WTC11 (cell line): ENCODE measurements around the gene ATF7.

Experiments
- ATF3 ChIP-seq: sonication (generic); formaldehyde crosslinking; conservative IDR thresholded peaks from 2 replicates; pipeline ENCODE4 v1.8.1; 2022; ENCODE audit warnings: mild to moderate bottlenecking, missing genetic modification reagents
- CREB1 ChIP-seq: sonication (generic); formaldehyde crosslinking; IDR thresholded peaks from 2 replicates; pipeline ENCODE4 v1.8.0; 2023; ENCODE audit warnings: mild to moderate bottlenecking, missing genetic modification reagents
- CTCF ChIP-seq: fragments of 200-600 bp; IDR thresholded peaks from 2 replicates; pipeline ENCODE4 v1.8.0; 2022; ENCODE audit warnings: antibody characterized with exemption
- E2F1 ChIP-seq: sonication (generic); formaldehyde crosslinking; IDR thresholded peaks from 2 replicates; pipeline ENCODE4 v1.8.0; 2022; ENCODE audit warnings: mild to moderate bottlenecking, missing genetic modification reagents
- ELF4 ChIP-seq: sonication (generic); formaldehyde crosslinking; IDR thresholded peaks from 2 replicates; pipeline ENCODE4 v1.8.1; 2022; ENCODE audit warnings: low read depth, mild to moderate bottlenecking, moderate library complexity, missing genetic modification reagents
- FOXJ3 ChIP-seq: sonication (generic); formaldehyde crosslinking; IDR thresholded peaks from 2 replicates; pipeline ENCODE4 v1.9.0; 2021; ENCODE audit warnings: missing genetic modification reagents, mild to moderate bottlenecking, borderline replicate concordance
- TCF7 ChIP-seq: sonication (generic); formaldehyde crosslinking; IDR thresholded peaks from 2 replicates; pipeline ENCODE4 v1.8.0; 2022; ENCODE audit warnings: mild to moderate bottlenecking, low read depth, missing genetic modification reagents, moderate library complexity
- ZNF671 ChIP-seq: fragments of 250-450 bp; sonication (Bioruptor Pico); IDR thresholded peaks from 2 replicates; pipeline ENCODE4 v1.8.0; 2021; ENCODE audit warnings: mild to moderate bottlenecking
- TF ChIP-seq, protein P1 (sequence below): sonication (generic); formaldehyde crosslinking; IDR thresholded peaks from 2 replicates; pipeline ENCODE4 v1.8.1; 2023; ENCODE audit warnings: mild to moderate bottlenecking, moderate library complexity, missing genetic modification reagents
- TF ChIP-seq, protein P2 (sequence below): sonication (generic); formaldehyde crosslinking; IDR thresholded peaks from 2 replicates; pipeline ENCODE4 v1.8.1; 2023; ENCODE audit warnings: mild to moderate bottlenecking, missing genetic modification reagents, moderate library complexity

DNA sequence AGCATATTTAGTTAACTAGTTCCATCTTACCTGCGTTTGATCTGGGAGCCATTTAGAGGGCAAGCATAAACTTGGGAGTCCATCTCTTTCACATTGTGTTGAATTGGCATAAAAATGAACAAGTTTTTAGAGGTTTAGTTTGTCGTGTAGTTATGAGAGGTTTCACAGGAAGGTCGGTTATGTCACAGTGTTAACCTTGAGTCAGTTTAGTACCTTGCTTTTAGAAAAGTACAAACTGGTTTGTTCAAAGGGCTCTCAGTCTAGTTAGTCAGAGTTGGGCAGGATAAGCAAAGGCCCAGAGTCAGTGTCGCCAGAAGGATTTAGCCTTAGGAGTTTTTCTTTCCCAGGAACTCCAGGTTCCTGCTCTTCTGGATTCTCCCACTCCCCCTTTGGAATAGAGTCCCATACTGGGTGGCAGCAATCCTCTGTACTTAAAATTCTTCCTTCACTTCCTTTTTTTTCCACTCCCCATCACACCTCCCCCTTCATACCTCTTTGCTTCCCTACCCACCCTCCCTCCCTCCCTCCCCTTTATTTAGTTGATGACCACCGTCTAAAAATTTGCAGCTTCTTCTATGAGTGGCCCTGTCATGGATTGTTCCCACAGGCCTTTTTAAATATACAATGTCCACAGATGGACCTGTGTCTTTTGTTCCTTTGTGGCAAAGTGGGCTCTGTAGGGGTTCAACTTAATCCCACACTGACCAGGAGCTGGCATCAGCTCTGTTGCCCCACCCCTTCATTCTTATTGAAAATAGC lies 162.2 kb downstream of the ATF7 start:
- TF ChIP-seq TCF7 (CRISPR knock-in tag) (no peak), CTCF (no peak), ELF4 (no peak), CREB1 (no peak), ATF3 (CRISPR knock-in tag) (no peak), E2F1 (CRISPR knock-in tag) (no peak), FOXJ3 (no peak), ZNF671 (CRISPR knock-in tag) (no peak)
- TF ChIP-seq, protein P1, sequence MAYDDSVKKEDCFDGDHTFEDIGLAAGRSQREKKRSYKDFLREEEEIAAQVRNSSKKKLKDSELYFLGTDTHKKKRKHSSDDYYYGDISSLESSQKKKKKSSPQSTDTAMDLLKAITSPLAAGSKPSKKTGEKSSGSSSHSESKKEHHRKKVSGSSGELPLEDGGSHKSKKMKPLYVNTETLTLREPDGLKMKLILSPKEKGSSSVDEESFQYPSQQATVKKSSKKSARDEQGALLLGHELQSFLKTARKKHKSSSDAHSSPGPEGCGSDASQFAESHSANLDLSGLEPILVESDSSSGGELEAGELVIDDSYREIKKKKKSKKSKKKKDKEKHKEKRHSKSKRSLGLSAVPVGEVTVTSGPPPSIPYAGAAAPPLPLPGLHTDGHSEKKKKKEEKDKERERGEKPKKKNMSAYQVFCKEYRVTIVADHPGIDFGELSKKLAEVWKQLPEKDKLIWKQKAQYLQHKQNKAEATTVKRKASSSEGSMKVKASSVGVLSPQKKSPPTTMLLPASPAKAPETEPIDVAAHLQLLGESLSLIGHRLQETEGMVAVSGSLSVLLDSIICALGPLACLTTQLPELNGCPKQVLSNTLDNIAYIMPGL (CRISPR knock-in tag): no peak
- TF ChIP-seq, protein P2, sequence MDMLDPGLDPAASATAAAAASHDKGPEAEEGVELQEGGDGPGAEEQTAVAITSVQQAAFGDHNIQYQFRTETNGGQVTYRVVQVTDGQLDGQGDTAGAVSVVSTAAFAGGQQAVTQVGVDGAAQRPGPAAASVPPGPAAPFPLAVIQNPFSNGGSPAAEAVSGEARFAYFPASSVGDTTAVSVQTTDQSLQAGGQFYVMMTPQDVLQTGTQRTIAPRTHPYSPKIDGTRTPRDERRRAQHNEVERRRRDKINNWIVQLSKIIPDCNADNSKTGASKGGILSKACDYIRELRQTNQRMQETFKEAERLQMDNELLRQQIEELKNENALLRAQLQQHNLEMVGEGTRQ: no peak
